ENCODE results near the gene BATF2.
"Not testable (repeated sequence)": the region's sequence is repeated elsewhere in the genome, so short reads cannot be mapped to it uniquely, and the experiment has no call there.

BATF2 gene

GRCh38 chr11:65008873-65009272 lies 12.1 kb upstream of the BATF2 start:
- Histone ChIP-seq H3K9me3 (ENCODE audit: control insufficient read depth, low read depth, low read length) (no peaks in the 10 kb centered on the region), H3K27ac (ENCODE audit: low read length) (no peak overlapping the region), H3K4me3 (ENCODE audit: low read length) (no peak overlapping the region), H3K36me3 (ENCODE audit: control insufficient read depth, low read depth, low read length) (no peaks in the 10 kb centered on the region), H3K9ac (ENCODE audit: low read length) (no peak overlapping the region), H3K4me1 (ENCODE audit: control insufficient read depth, low read depth, low read length) (no peaks in the 10 kb centered on the region), H3K27me3 (ENCODE audit: control insufficient read depth, insufficient read depth, low read length) (no peaks in the 10 kb centered on the region)

DNA sequence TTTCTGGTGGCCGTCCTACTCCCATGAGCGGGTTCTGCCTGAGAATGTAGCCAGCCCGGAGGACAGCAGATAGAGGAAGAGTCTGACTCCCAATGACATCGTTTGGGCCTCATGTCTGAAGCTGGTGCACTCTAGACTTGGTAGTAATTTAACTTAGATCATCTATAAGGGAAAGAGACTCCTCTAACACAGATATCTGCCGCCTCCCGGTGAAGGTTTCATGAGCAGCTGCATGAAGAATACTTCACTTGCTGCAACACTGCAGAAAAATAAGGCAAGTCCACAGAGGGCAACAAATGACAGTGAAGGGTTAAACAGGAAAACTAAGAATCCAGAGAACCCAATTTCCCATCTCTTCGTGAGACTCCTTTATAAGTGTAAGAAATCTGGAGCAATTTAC lies 11.2 kb upstream of the BATF2 start:
- Histone ChIP-seq H3K4me1 (ENCODE audit: control insufficient read depth, low read depth, low read length) (no peaks in the 10 kb centered on the region), H3K27ac (ENCODE audit: low read length) (no peak overlapping the region), H3K9me3 (ENCODE audit: control insufficient read depth, low read depth, low read length) (no peaks in the 10 kb centered on the region), H3K9ac (ENCODE audit: low read length) (no peak overlapping the region), H3K27me3 (ENCODE audit: control insufficient read depth, insufficient read depth, low read length) (no peaks in the 10 kb centered on the region), H3K36me3 (ENCODE audit: control insufficient read depth, low read depth, low read length) (no peaks in the 10 kb centered on the region), H3K4me3 (ENCODE audit: low read length) (no peak overlapping the region)

DNA sequence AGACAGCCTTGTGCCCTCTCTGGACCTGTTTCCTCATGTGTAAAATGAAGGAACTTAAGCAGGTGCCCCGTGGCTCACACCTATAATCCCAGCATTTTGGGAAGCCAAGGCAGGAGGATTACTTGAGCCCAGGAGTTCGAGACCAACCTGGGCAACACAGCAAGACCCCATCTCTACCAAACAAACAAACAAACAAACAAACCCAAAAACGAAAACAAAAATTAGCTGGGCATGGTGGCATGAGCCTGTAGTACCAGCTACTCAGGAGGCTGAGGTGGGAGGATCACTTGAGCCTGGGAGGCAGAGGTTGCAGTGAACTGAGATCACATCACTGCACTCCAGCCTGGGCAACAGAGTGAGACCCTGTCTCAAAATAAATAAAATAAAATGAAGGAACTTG lies 7.2 kb upstream of the BATF2 start:
- H3K36me3 ChIP-seq (ENCODE audit: control insufficient read depth, low read depth, low read length); H3K9ac ChIP-seq (ENCODE audit: low read length); H3K9me3 ChIP-seq (ENCODE audit: control insufficient read depth, low read depth, low read length); H3K4me3 ChIP-seq (ENCODE audit: low read length); H3K27me3 ChIP-seq (ENCODE audit: control insufficient read depth, insufficient read depth, low read length); H3K27ac ChIP-seq (ENCODE audit: low read length); H3K4me1 ChIP-seq (ENCODE audit: control insufficient read depth, low read depth, low read length): not testable (repeated sequence)

DNA sequence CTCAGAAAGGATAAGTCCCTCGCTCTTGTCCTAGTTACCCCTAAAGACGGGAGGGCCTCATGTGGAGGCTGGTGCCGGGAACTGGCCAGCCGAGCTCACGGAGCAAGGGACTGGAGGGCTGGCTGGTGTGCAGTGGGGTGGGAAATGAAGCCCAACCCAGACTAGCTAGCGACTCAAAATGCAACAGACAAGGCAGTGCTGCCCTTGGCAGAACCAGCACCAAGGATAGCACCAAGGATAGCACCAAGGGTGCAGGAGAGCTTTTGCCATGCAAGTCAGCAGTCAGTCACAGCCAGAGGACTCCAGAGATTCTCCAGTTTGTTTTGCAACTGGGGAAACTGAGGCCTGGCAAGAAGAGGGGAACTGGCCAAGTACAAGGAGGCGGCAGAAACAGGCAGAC lies 6.5 kb upstream of the BATF2 start:
- H3K9ac ChIP-seq (ENCODE audit: low read length) = no peak overlapping the region
- no peak overlapping the region for H3K27ac ChIP-seq (ENCODE audit: low read length)
- no peaks in the 10 kb centered on the region for H3K36me3 ChIP-seq (ENCODE audit: control insufficient read depth, low read depth, low read length)
- H3K27me3 ChIP-seq (ENCODE audit: control insufficient read depth, insufficient read depth, low read length) = no peaks in the 10 kb centered on the region
- H3K4me1 ChIP-seq (ENCODE audit: control insufficient read depth, low read depth, low read length) = no peaks in the 10 kb centered on the region
- H3K4me3 ChIP-seq (ENCODE audit: low read length) = no peak overlapping the region
- no peaks in the 10 kb centered on the region for H3K9me3 ChIP-seq (ENCODE audit: control insufficient read depth, low read depth, low read length)

DNA sequence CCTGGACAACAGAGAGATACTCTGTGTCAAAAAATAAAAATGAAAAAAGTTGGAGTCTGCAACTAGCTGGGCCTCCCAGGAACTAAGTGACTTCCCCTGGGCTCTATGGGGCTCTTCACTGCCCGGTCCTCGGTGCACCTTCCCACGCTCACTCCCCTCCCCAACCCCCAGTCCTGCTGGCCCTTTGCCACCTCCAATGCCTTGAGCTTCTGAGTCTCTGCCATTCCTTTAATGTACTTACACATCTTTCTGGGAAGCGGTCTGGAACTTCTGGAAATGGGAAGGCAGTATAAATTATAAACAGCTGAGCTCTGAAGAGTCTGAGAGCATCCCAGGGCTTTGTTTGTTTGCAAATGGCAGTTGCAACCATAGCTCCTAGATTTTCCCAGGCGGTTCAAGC lies 5.9 kb upstream of the BATF2 start:
- H3K9me3 ChIP-seq (ENCODE audit: control insufficient read depth, low read depth, low read length) = no peaks in the 10 kb centered on the region
- no peak overlapping the region for H3K9ac ChIP-seq (ENCODE audit: low read length)
- no peaks in the 10 kb centered on the region for H3K36me3 ChIP-seq (ENCODE audit: control insufficient read depth, low read depth, low read length)
- H3K4me3 ChIP-seq (ENCODE audit: low read length) = no peak overlapping the region
- H3K27ac ChIP-seq (ENCODE audit: low read length) = no peak overlapping the region
- H3K4me1 ChIP-seq (ENCODE audit: control insufficient read depth, low read depth, low read length) = no peaks in the 10 kb centered on the region
- no peaks in the 10 kb centered on the region for H3K27me3 ChIP-seq (ENCODE audit: control insufficient read depth, insufficient read depth, low read length)

DNA sequence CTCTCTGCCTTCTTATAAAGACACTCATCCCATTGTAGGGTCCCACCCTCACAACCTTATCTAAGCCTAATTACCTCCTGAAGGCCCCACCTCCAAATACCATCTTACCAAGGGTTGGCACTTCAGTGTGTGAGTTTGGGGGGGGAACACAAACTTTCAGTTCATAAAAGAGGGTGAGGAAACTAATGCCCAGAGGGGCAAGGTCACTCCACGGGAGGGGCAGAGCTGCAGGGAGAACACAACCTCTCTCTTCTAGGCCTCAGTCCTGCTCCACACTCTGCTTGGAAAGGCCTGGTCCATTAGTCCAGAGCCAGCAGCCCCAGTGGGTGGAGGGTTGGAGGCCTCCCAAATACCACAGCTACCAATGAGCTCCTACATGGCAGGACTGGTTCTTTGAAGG lies 2.7 kb upstream of the BATF2 start:
- no peaks in the 10 kb centered on the region for H3K27me3 ChIP-seq (ENCODE audit: control insufficient read depth, insufficient read depth, low read length)
- H3K9me3 ChIP-seq (ENCODE audit: control insufficient read depth, low read depth, low read length) = no peaks in the 10 kb centered on the region
- H3K36me3 ChIP-seq (ENCODE audit: control insufficient read depth, low read depth, low read length) = no peaks in the 10 kb centered on the region
- no peak overlapping the region for H3K9ac ChIP-seq (ENCODE audit: low read length)
- H3K27ac ChIP-seq (ENCODE audit: low read length) = no peak overlapping the region
- H3K4me1 ChIP-seq (ENCODE audit: control insufficient read depth, low read depth, low read length) = peaks cover 5% of the 10 kb centered on the region
- no peak overlapping the region for H3K4me3 ChIP-seq (ENCODE audit: low read length)

DNA sequence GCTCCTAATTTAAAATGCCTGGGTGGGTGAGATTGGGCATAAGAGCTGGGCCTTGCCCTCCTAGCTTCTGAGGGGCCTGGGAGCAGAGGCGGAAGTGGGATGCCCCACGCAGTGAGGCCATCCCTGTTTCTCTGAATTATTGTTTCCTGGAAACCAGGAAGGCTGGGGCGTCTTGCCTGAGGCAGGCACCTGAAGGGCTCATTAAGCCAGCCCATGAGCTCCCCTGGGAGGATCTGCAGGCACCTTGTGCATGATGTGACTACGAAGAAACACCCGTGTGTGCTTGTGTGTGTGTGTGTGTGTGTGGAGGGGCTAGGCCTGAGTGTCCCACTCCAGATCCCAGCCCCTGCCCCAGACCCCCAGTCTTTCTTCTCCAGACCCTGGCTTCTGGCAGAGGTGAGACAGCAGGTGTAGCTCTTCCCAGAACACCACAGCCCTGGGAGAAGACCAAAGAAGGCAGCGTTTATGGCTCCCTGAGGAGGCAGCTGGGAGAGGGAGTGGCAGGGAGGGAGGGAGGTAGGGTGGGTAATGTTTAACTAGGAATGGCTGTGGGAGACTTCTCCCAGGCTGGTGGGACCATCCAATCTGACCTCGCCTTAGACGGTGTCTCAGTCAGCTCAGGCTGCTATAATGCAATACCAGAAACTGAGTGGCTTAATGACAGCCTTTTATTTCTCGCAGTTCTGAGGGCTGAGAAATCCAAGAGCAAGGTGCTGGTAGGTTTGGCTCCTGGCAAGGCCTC lies 2.1 kb upstream of the BATF2 start:
- Histone ChIP-seq H3K4me3 (ENCODE audit: low read length) (no peak overlapping the region), H3K4me1 (ENCODE audit: control insufficient read depth, low read depth, low read length) (peaks cover 5% of the 10 kb centered on the region), H3K36me3 (ENCODE audit: control insufficient read depth, low read depth, low read length) (no peaks in the 10 kb centered on the region), H3K9ac (ENCODE audit: low read length) (no peak overlapping the region), H3K9me3 (ENCODE audit: control insufficient read depth, low read depth, low read length) (no peaks in the 10 kb centered on the region), H3K27me3 (ENCODE audit: control insufficient read depth, insufficient read depth, low read length) (no peaks in the 10 kb centered on the region), H3K27ac (ENCODE audit: low read length) (no peak overlapping the region)

GRCh38 chr11:64998141-64998540 lies 1.4 kb upstream of the BATF2 start:
- Histone ChIP-seq H3K4me1 (ENCODE audit: control insufficient read depth, low read depth, low read length) (peaks cover 5% of the 10 kb centered on the region), H3K4me3 (ENCODE audit: low read length) (no peak overlapping the region), H3K27ac (ENCODE audit: low read length) (no peak overlapping the region), H3K36me3 (ENCODE audit: control insufficient read depth, low read depth, low read length) (no peaks in the 10 kb centered on the region), H3K27me3 (ENCODE audit: control insufficient read depth, insufficient read depth, low read length) (no peaks in the 10 kb centered on the region), H3K9me3 (ENCODE audit: control insufficient read depth, low read depth, low read length) (no peaks in the 10 kb centered on the region), H3K9ac (ENCODE audit: low read length) (no peak overlapping the region)

GRCh38 chr11:64996327-64996709 lies 453 bp downstream of the BATF2 start:
- Histone ChIP-seq H3K4me3 (ENCODE audit: low read length) (peak overlapping the region; percentile 13), H3K27me3 (ENCODE audit: control insufficient read depth, insufficient read depth, low read length) (no peaks in the 10 kb centered on the region), H3K27ac (ENCODE audit: low read length) (no peak overlapping the region), H3K9ac (ENCODE audit: low read length) (no peak overlapping the region), H3K36me3 (ENCODE audit: control insufficient read depth, low read depth, low read length) (no peaks in the 10 kb centered on the region), H3K9me3 (ENCODE audit: control insufficient read depth, low read depth, low read length) (no peaks in the 10 kb centered on the region), H3K4me1 (ENCODE audit: control insufficient read depth, low read depth, low read length) (peaks cover 5% of the 10 kb centered on the region)

- H3K4me1 ChIP-seq (ENCODE audit: control insufficient read depth, low read depth, low read length) = peaks cover 5% of the 10 kb centered on the region
- no peak overlapping the region for H3K9ac ChIP-seq (ENCODE audit: low read length)
- H3K36me3 ChIP-seq (ENCODE audit: control insufficient read depth, low read depth, low read length) = no peaks in the 10 kb centered on the region
- no peak overlapping the region for H3K27ac ChIP-seq (ENCODE audit: low read length)
- H3K9me3 ChIP-seq (ENCODE audit: control insufficient read depth, low read depth, low read length) = no peaks in the 10 kb centered on the region
- H3K4me3 ChIP-seq (ENCODE audit: low read length) = no peak overlapping the region
- H3K27me3 ChIP-seq (ENCODE audit: control insufficient read depth, insufficient read depth, low read length) = no peaks in the 10 kb centered on the region
Measured at GRCh38 chr11:64994318-64994717, 2.5 kb downstream of the BATF2 start.

DNA sequence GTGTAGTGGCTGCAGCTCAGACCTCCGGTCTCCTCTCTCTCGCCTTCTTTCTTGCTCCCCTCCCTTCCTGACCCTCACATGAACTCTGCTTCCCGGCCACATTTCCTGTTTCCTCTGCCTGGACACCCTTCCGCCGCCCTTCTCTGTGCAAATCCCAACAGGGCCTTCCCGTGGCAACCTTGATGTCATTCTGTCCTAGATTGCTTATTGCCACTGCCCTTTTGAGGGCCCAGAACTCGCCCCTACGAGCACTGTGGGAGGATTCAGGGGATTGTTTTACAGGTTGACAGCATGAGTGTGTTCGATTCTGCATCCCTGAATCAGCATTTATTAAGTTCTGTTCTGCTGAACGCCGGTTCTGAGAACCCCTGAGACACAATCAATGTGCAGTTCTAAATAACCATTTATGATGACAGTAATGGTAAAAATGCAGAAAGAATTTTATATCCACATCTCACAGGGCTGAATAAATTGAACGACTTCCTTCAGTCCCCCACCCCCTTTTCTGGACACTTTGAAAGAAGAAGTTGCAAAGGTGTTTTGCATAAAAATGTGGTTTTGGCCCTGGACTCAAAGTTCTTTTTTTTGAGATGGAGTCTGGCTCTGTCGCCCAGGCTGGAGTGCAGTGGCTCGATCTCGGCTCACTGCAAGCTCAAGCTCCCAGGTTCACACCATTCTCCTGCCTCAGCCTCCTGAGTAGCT lies 6.4 kb downstream of the BATF2 start:
- Histone ChIP-seq H3K27ac (ENCODE audit: low read length) (no peak overlapping the region), H3K4me1 (ENCODE audit: control insufficient read depth, low read depth, low read length) (no peaks in the 10 kb centered on the region), H3K9me3 (ENCODE audit: control insufficient read depth, low read depth, low read length) (no peaks in the 10 kb centered on the region), H3K4me3 (ENCODE audit: low read length) (no peak overlapping the region), H3K27me3 (ENCODE audit: control insufficient read depth, insufficient read depth, low read length) (no peaks in the 10 kb centered on the region), H3K9ac (ENCODE audit: low read length) (no peak overlapping the region), H3K36me3 (ENCODE audit: control insufficient read depth, low read depth, low read length) (no peaks in the 10 kb centered on the region)

GRCh38 chr11:64989416-64989815 lies 7.4 kb downstream of the BATF2 start:
- Histone ChIP-seq H3K27ac (ENCODE audit: low read length) (no peak overlapping the region), H3K9ac (ENCODE audit: low read length) (no peak overlapping the region), H3K9me3 (ENCODE audit: control insufficient read depth, low read depth, low read length) (no peaks in the 10 kb centered on the region), H3K4me1 (ENCODE audit: control insufficient read depth, low read depth, low read length) (no peaks in the 10 kb centered on the region), H3K27me3 (ENCODE audit: control insufficient read depth, insufficient read depth, low read length) (no peaks in the 10 kb centered on the region), H3K4me3 (ENCODE audit: low read length) (no peak overlapping the region), H3K36me3 (ENCODE audit: control insufficient read depth, low read depth, low read length) (no peaks in the 10 kb centered on the region)

Data from iPS-18a (cell line).